Endodermal cell (in vitro differentiated cells): ENCODE measurements around the gene ADD1. TPM values are rescaled to one million over a fixed set of nuclear protein-coding genes. Genes with fewer than 3 reads are reported as not detected.

Source experiments
- DNase-seq: peaks from one replicate; pipeline ENCODE4 v3.0.0-alpha.2; 2017
- H3K27ac ChIP-seq: 2 replicates; pipeline ENCODE4 v1.5.1; 2013; ENCODE audit warnings: mild to moderate bottlenecking, low read depth, low read length, moderate library complexity
- H3K27me3 ChIP-seq: 2 replicates; pipeline ENCODE4 v1.6.1; 2013; ENCODE audit warnings: mild to moderate bottlenecking, low read length, moderate library complexity; ENCODE audit not compliant: insufficient read depth, control insufficient read depth, poor library complexity, severe bottlenecking
- H3K36me3 ChIP-seq: 2 replicates; pipeline ENCODE4 v1.7.0; 2013; ENCODE audit warnings: mild to moderate bottlenecking, low read length, moderate library complexity; ENCODE audit not compliant: control insufficient read depth, insufficient read depth
- H3K4me1 ChIP-seq: one replicate; pipeline ENCODE4 v1.7.0; 2013; ENCODE audit warnings: low read length; ENCODE audit not compliant: control insufficient read depth, insufficient read depth
- H3K4me3 ChIP-seq: 2 replicates; pipeline ENCODE4 v1.5.1; 2013; ENCODE audit warnings: mild to moderate bottlenecking, low read length, moderate library complexity
- H3K9ac ChIP-seq: 2 replicates; pipeline ENCODE4 v1.6.1; 2013; ENCODE audit warnings: mild to moderate bottlenecking, low read length, moderate library complexity; ENCODE audit not compliant: poor library complexity, severe bottlenecking; ENCODE audit errors: extremely low read depth
- H3K9me3 ChIP-seq: 2 replicates; pipeline ENCODE4 v1.6.1; 2013; ENCODE audit warnings: mild to moderate bottlenecking, low read length, moderate library complexity; ENCODE audit not compliant: control insufficient read depth
- H3K27ac Mint-ChIP-seq: 2 replicates; pipeline ENCODE4 v1.8.0; 2020; ENCODE audit warnings: mixed read lengths
- H3K27me3 Mint-ChIP-seq: 2 replicates; pipeline ENCODE4 v1.8.0; 2021; ENCODE audit warnings: mild to moderate bottlenecking, mixed read lengths; ENCODE audit not compliant: insufficient read depth
- H3K36me3 Mint-ChIP-seq: 2 replicates; pipeline ENCODE4 v1.8.0; 2020; ENCODE audit warnings: low read depth, mixed read lengths
- H3K4me1 Mint-ChIP-seq: 2 replicates; pipeline ENCODE4 v1.8.0; 2020; ENCODE audit warnings: mixed read lengths
- H3K4me3 Mint-ChIP-seq: 2 replicates; pipeline ENCODE4 v1.8.0; 2020; ENCODE audit warnings: mild to moderate bottlenecking, moderate library complexity, mixed read lengths
- H3K9me3 Mint-ChIP-seq: 2 replicates; pipeline ENCODE4 v1.8.0; 2020; ENCODE audit warnings: mild to moderate bottlenecking, mixed read lengths
- CTCF ChIP-seq: fragments of 200-600 bp; sonication (generic); conservative IDR thresholded peaks from 2 replicates; pipeline ENCODE4 v1.5.0; 2021; ENCODE audit warnings: antibody characterized with exemption, mild to moderate bottlenecking
- WGBS, 2 experiments: methylation state at CpG; one replicate each; pipeline versions ENCODE4 v1.1.5 to v1.1.7; 2013; ENCODE audit warnings: missing lambda C conversion rate in 2 of 2, mixed read lengths in 1 of 2; ENCODE audit not compliant: insufficient coverage in 1 of 2, insufficient read length in 1 of 2; 5-methylcytosine and 5-hydroxymethylcytosine counted together
- total RNA-seq, 2 donors: library from RNA; stranded (reverse); fragmentation: NEBNext Ultra II Directional in 1 of 2; extraction: Animal tissue kit (Norgen Biotek cat#: 25700) in 1 of 2; gene quantifications; 2 replicates in 1 of 2; 3 replicates in 1 of 2; pipeline ENCODE4 v1.2.1, GENCODE V29; 2021

ADD1 gene
- total RNA-seq, 2 donors from 2014 or later, result 231 to 257 TPM

- no peak for TF ChIP-seq CTCF
- no peaks in the 10 kb centered on the region for H3K9me3 Mint-ChIP-seq
- H3K27me3 ChIP-seq, result no peaks in the 10 kb centered on the region
- WGBS, 2 experiments, result 84 to 86% methylated on average over 15 to 20 of the region's 20 CpGs
- H3K27me3 Mint-ChIP-seq, result no peaks in the 10 kb centered on the region
- H3K4me3 Mint-ChIP-seq, result peak overlapping the region; percentile 75
- no peak overlapping the region for H3K27ac ChIP-seq
- H3K36me3 Mint-ChIP-seq, result peaks cover 43% of the 10 kb centered on the region
- H3K36me3 ChIP-seq, result peaks cover 40% of the 10 kb centered on the region
- peak overlapping the region; percentile 90 for H3K4me3 ChIP-seq
- peaks cover 18% of the 10 kb centered on the region for H3K4me1 ChIP-seq
- peak overlapping the region; percentile 81 for H3K9ac ChIP-seq
- H3K9me3 ChIP-seq, result no peaks in the 10 kb centered on the region
- H3K4me1 Mint-ChIP-seq, result peaks cover 27% of the 10 kb centered on the region
- peak overlapping the region; percentile 86 for H3K27ac Mint-ChIP-seq
- DNase-seq, result peak; percentile 42
Observed at GRCh38 chr4:2935762-2936743, 92.4 kb downstream of the ADD1 start.

GRCh38 chr4:2936773-2937145, 93.1 kb downstream of the ADD1 start:
- no peak overlapping the region for H3K9ac ChIP-seq
- 94 to 96% methylated on average over 4 to 6 of the region's 6 CpGs for WGBS, 2 experiments
- H3K36me3 ChIP-seq, result peaks cover 43% of the 10 kb centered on the region
- H3K9me3 Mint-ChIP-seq, result no peaks in the 10 kb centered on the region
- peak overlapping the region; percentile 75 for H3K4me3 Mint-ChIP-seq
- no peaks in the 10 kb centered on the region for H3K27me3 ChIP-seq
- H3K36me3 Mint-ChIP-seq, result peaks cover 45% of the 10 kb centered on the region
- H3K9me3 ChIP-seq, result no peaks in the 10 kb centered on the region
- H3K27ac Mint-ChIP-seq, result peak overlapping the region; percentile 91
- H3K4me1 ChIP-seq, result peaks cover 18% of the 10 kb centered on the region
- no peak overlapping the region for H3K27ac ChIP-seq
- no peak overlapping the region for H3K4me3 ChIP-seq
- TF ChIP-seq CTCF, result no peak
- peaks cover 27% of the 10 kb centered on the region for H3K4me1 Mint-ChIP-seq
- DNase-seq, result no peak
- no peaks in the 10 kb centered on the region for H3K27me3 Mint-ChIP-seq

- no peak overlapping the region for H3K4me3 ChIP-seq
- no peaks in the 10 kb centered on the region for H3K27me3 Mint-ChIP-seq
- peaks cover 27% of the 10 kb centered on the region for H3K4me1 Mint-ChIP-seq
- peak; percentile 78 for DNase-seq
- no peaks in the 10 kb centered on the region for H3K9me3 Mint-ChIP-seq
- H3K9me3 ChIP-seq, result no peaks in the 10 kb centered on the region
- H3K27ac Mint-ChIP-seq, result peak overlapping the region; percentile 91
- no peak overlapping the region for H3K9ac ChIP-seq
- WGBS, 2 experiments, result 87 to 95% methylated on average over 18 to 23 of the region's 23 CpGs
- no peak overlapping the region for H3K27ac ChIP-seq
- H3K36me3 Mint-ChIP-seq, result peaks cover 49% of the 10 kb centered on the region
- no peaks in the 10 kb centered on the region for H3K27me3 ChIP-seq
- TF ChIP-seq CTCF, result no peak
- H3K36me3 ChIP-seq, result peaks cover 47% of the 10 kb centered on the region
- H3K4me1 ChIP-seq, result peaks cover 18% of the 10 kb centered on the region
- H3K4me3 Mint-ChIP-seq, result peak overlapping the region; percentile 75
Observed at GRCh38 chr4:2937146-2937857, 93.7 kb downstream of the ADD1 start.
